Activated T-cell treated with anti-CD3 and anti-CD28 coated beads for 4 hours (primary cell): ENCODE data around the gene CWC27.

Experiments used
- DNase-seq: peaks from one replicate; pipeline ENCODE4 v3.0.0-alpha.2; 2020

The CWC27 gene

GRCh38 chr5:64768358-64769312 is at the start of gene CWC27, which contains the start of gene SREK1IP1:
Gene CWC27 (plus strand): TSS chr5:64768930. CDS start chr5:64769147, 217 bp downstream.
Gene SREK1IP1 (minus strand): TSS chr5:64768691. CDS start chr5:64768517, 174 bp downstream.
- DNase-seq, result peak; percentile 72

GRCh38 chr5:64722588-64722987 is 46.1 kb upstream of the CWC27 start:
- no peak for DNase-seq

GRCh38 chr5:64727150-64727549 is 41.6 kb upstream of the CWC27 start:
- no peak for DNase-seq

GRCh38 chr5:64742411-64742810 is 26.3 kb upstream of the CWC27 start:
- no peak for DNase-seq

- DNase-seq, result no peak
Observed at GRCh38 chr5:64742821-64743220, 25.9 kb upstream of the CWC27 start.

GRCh38 chr5:64744914-64745313 is 23.8 kb upstream of the CWC27 start:
- no peak for DNase-seq

- DNase-seq, result no peak
Observed at GRCh38 chr5:64746446-64746845, 22.3 kb upstream of the CWC27 start.

GRCh38 chr5:64749385-64749784 is 19.3 kb upstream of the CWC27 start:
- DNase-seq, result no peak

GRCh38 chr5:64754066-64754465 is 14.7 kb upstream of the CWC27 start:
- no peak for DNase-seq

GRCh38 chr5:64758901-64759300 is 9.8 kb upstream of the CWC27 start:
- no peak for DNase-seq

GRCh38 chr5:64759960-64760660 is 8.6 kb upstream of the CWC27 start:
- DNase-seq, result no peak

GRCh38 chr5:64763948-64764503 is 4.7 kb upstream of the CWC27 start:
- no peak for DNase-seq

GRCh38 chr5:64765804-64766504 is 2.8 kb upstream of the CWC27 start:
- DNase-seq, result no peak

GRCh38 chr5:64766941-64767340 is 1.8 kb upstream of the CWC27 start:
- no peak for DNase-seq

- DNase-seq, result peak; percentile 5
Observed at GRCh38 chr5:64767959-64768357, 772 bp upstream of the CWC27 start.

- DNase-seq, result no peak
Observed at GRCh38 chr5:64769855-64770254, 1.1 kb downstream of the CWC27 start.

- no peak for DNase-seq
Observed at GRCh38 chr5:64771736-64772135, 3.0 kb downstream of the CWC27 start.

- no peak for DNase-seq
Observed at GRCh38 chr5:64773533-64773932, 4.8 kb downstream of the CWC27 start.

GRCh38 chr5:64775291-64775690 is 6.6 kb downstream of the CWC27 start:
- no peak for DNase-seq

GRCh38 chr5:64784451-64785025 is 15.8 kb downstream of the CWC27 start:
- DNase-seq, result peak; percentile 61

GRCh38 chr5:64786372-64786771 is 17.6 kb downstream of the CWC27 start:
- DNase-seq, result no peak

GRCh38 chr5:64788156-64788555 is 19.4 kb downstream of the CWC27 start:
- no peak for DNase-seq

GRCh38 chr5:64789457-64789856 is 20.7 kb downstream of the CWC27 start:
- no peak for DNase-seq
